GM23248 (cell line): ENCODE measurements around the gene GRM7.

Experiments used
- EZH2 ChIP-seq: fragments of 200-600 bp; sonication (generic); IDR thresholded peaks from 2 replicates; pipeline ENCODE4 v1.6.1; 2018; ENCODE audit warnings: antibody characterized with exemption, mild to moderate bottlenecking; ENCODE audit not compliant: insufficient read depth, poor library complexity, severe bottlenecking
- EZH2phosphoT487 ChIP-seq: fragments of 200-600 bp; sonication (generic); IDR thresholded peaks from 2 replicates; pipeline ENCODE4 v1.6.1; 2018; ENCODE audit warnings: antibody characterized with exemption, moderate library complexity, mild to moderate bottlenecking, low read depth; ENCODE audit not compliant: insufficient read depth

DNA sequence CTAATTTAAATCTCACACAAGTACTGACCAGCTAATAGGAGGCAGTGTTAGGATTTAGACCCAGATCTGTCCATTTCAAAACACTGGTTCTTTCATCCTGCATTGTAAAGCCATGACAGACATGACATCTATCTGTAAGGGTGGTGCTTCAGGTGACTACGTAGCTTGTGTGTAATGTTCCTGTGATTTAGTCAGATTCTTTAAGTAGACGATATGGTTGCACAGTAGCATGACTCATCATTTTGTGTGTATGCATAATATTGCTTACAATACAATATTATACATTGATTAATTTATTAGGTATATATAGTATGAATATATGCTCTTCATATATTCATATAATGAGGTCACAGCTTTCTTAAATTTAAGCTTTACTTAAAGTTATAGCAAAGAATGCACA lies 628.5 kb downstream of the GRM7 start:
- no peak for TF ChIP-seq EZH2
- TF ChIP-seq EZH2phosphoT487, result no peak
